Keratinocyte (primary cell): Measurements from ENCODE around the gene SLC22A14.

Experiments
- CTCF ChIP-seq, 3 experiments: IDR thresholded peaks in 1 of 3; conservative IDR thresholded peaks in 1 of 3; optimal IDR thresholded peaks in 1 of 3; 2 replicates in 2 of 3; 3 replicates in 1 of 3; pipeline versions ENCODE3 to v1.5.1; 2011; ENCODE audit warnings: low read length in 3 of 3, mild to moderate bottlenecking in 3 of 3, moderate library complexity in 2 of 3, control low read depth in 1 of 3, inconsistent platforms in 1 of 3; ENCODE audit not compliant: insufficient read depth in 2 of 3; ENCODE audit errors: extremely low read depth in 1 of 3
- EZH2 ChIP-seq: IDR thresholded peaks from one replicate; pipeline ENCODE4 v1.6.1; 2012; ENCODE audit warnings: inconsistent platforms, mild to moderate bottlenecking, low read length, moderate library complexity

GRCh38 chr3:38264353-38264771 is 17.7 kb upstream of the SLC22A14 start:
- TF ChIP-seq CTCF (optimal IDR thresholded peaks at IDR 0.05 in 1 of 3, IDR thresholded peaks at IDR 0.05 in 1 of 3, conservative IDR thresholded peaks at IDR 0.05 in 1 of 3; ENCODE audit: extremely low read depth in 1 of 3, insufficient read depth in 2 of 3, low read length in 3 of 3) (no peak), EZH2 (no peak)
